Neutrophil (primary cell): ENCODE data around the gene KCNH5.
"Not testable (repeated sequence)": the region's sequence is repeated elsewhere in the genome, so short reads cannot be mapped to it uniquely, and the experiment has no call there.

Experiments
- H3K27ac ChIP-seq: fragments of 200-600 bp; sonication (generic); 2 replicates; pipeline ENCODE4 v1.5.1; 2016; ENCODE audit warnings: mild to moderate bottlenecking, moderate library complexity
- H3K27me3 ChIP-seq: fragments of 200-600 bp; sonication (generic); 2 replicates; pipeline ENCODE4 v1.6.0; 2016; ENCODE audit warnings: mild to moderate bottlenecking
- H3K36me3 ChIP-seq: fragments of 200-600 bp; sonication (generic); 2 replicates; pipeline ENCODE4 v1.5.1; 2017
- H3K4me1 ChIP-seq, 2 experiments: fragments of 200-600 bp in 1 of 2; sonication (generic) in 1 of 2; 1 replicate in 1 of 2; 2 replicates in 1 of 2; pipeline versions ENCODE4 v1.5.1 to v1.6.1; 2013 to 2016; ENCODE audit warnings: low read depth in 1 of 2, low read length in 1 of 2, mild to moderate bottlenecking in 1 of 2, moderate library complexity in 1 of 2; ENCODE audit not compliant: control insufficient read depth in 1 of 2, insufficient read depth in 1 of 2
- H3K4me3 ChIP-seq, 2 experiments: fragments of 200-600 bp in 1 of 2; sonication (generic) in 1 of 2; 1 replicate in 1 of 2; 2 replicates in 1 of 2; pipeline ENCODE4 v1.5.1; 2013 to 2016; ENCODE audit warnings: low read depth in 1 of 2, low read length in 1 of 2, mild to moderate bottlenecking in 1 of 2, moderate library complexity in 1 of 2
- H3K9me3 ChIP-seq: fragments of 200-600 bp; sonication (generic); 2 replicates; pipeline ENCODE4 v1.5.1; 2016
- TF ChIP-seq, protein P1 (sequence below): fragments of 200-600 bp; sonication (generic); IDR thresholded peaks from 2 replicates; pipeline ENCODE4 v1.5.1; 2016; ENCODE audit warnings: antibody characterized with exemption

The KCNH5 gene

DNA sequence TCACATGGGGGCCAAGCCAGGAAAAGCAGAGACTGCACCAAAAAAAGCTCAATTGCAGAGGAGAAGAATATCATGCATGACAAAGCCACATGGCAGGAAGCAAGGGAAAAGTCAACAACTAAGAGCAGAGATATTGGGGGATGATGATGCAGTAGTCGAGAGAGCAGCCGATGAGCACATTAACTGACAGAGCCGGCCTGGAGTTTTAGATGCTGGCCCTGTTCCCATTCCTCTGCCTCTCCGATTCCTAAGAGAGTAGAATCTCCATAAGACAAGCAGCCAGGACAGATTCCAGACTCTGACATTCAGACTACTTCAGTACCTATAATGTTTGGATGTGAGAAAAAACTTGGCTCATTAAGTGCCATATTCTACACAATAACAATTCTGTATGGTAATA, 155.9 kb downstream of the KCNH5 start:
- no peaks in the 10 kb centered on the region for H3K9me3 ChIP-seq
- H3K27me3 ChIP-seq, result no peaks in the 10 kb centered on the region
- H3K27ac ChIP-seq, result no peak overlapping the region
- no peak overlapping the region for H3K4me3 ChIP-seq
- TF ChIP-seq, protein P1, sequence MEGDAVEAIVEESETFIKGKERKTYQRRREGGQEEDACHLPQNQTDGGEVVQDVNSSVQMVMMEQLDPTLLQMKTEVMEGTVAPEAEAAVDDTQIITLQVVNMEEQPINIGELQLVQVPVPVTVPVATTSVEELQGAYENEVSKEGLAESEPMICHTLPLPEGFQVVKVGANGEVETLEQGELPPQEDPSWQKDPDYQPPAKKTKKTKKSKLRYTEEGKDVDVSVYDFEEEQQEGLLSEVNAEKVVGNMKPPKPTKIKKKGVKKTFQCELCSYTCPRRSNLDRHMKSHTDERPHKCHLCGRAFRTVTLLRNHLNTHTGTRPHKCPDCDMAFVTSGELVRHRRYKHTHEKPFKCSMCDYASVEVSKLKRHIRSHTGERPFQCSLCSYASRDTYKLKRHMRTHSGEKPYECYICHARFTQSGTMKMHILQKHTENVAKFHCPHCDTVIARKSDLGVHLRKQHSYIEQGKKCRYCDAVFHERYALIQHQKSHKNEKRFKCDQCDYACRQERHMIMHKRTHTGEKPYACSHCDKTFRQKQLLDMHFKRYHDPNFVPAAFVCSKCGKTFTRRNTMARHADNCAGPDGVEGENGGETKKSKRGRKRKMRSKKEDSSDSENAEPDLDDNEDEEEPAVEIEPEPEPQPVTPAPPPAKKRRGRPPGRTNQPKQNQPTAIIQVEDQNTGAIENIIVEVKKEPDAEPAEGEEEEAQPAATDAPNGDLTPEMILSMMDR, result no peak
- H3K4me1 ChIP-seq, result no peaks in the 10 kb centered on the region
- H3K36me3 ChIP-seq, result no peaks in the 10 kb centered on the region

GRCh38 chr14:62886461-62886860, 158.8 kb downstream of the KCNH5 start:
- Histone ChIP-seq H3K36me3 (no peaks in the 10 kb centered on the region), H3K4me1 (no peaks in the 10 kb centered on the region), H3K4me3 (no peak overlapping the region), H3K27ac (no peak overlapping the region), H3K9me3 (no peaks in the 10 kb centered on the region), H3K27me3 (no peaks in the 10 kb centered on the region)
- TF ChIP-seq, protein P1, result no peak

- Histone ChIP-seq H3K27ac (no peak overlapping the region), H3K9me3 (no peaks in the 10 kb centered on the region), H3K4me1 (no peaks in the 10 kb centered on the region), H3K27me3 (no peaks in the 10 kb centered on the region), H3K36me3 (no peaks in the 10 kb centered on the region), H3K4me3 (no peak overlapping the region)
- TF ChIP-seq, protein P1, result no peak
Observed at GRCh38 chr14:62885451-62885850, 159.8 kb downstream of the KCNH5 start.

DNA sequence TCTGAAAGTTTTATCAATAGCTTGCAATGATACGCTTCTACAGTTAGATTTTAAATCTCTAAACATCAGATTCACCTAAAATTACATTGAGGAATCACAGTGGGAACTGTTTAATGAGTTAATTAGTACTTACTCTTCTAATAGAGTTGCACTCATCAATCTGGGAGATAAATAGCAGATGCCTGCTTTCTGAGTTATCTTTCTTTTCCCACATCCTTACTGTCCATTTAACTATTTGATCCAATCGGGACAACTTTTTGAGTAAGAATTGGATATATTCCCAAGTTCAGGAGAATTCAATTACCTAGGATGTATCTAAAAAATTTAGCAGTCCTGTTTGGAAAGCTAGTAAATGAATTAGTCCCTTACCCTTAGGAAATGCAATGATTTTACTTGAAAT, 162.3 kb downstream of the KCNH5 start:
- Histone ChIP-seq H3K4me1 (no peaks in the 10 kb centered on the region), H3K9me3 (no peaks in the 10 kb centered on the region), H3K4me3 (no peak overlapping the region), H3K27me3 (no peaks in the 10 kb centered on the region), H3K36me3 (no peaks in the 10 kb centered on the region), H3K27ac (no peak overlapping the region)
- TF ChIP-seq, protein P1, result no peak

- Histone ChIP-seq H3K4me1 (no peaks in the 10 kb centered on the region), H3K4me3 (no peak overlapping the region), H3K36me3 (no peaks in the 10 kb centered on the region), H3K9me3 (no peaks in the 10 kb centered on the region), H3K27me3 (no peaks in the 10 kb centered on the region), H3K27ac (no peak overlapping the region)
- TF ChIP-seq, protein P1, result no peak
Observed at GRCh38 chr14:62866376-62866775, 178.9 kb downstream of the KCNH5 start.

GRCh38 chr14:62864588-62864987, 180.7 kb downstream of the KCNH5 start:
- Histone ChIP-seq H3K27me3 (no peaks in the 10 kb centered on the region), H3K4me1 (no peaks in the 10 kb centered on the region), H3K4me3 (no peak overlapping the region), H3K9me3 (no peaks in the 10 kb centered on the region), H3K36me3 (no peaks in the 10 kb centered on the region), H3K27ac (no peak overlapping the region)
- TF ChIP-seq, protein P1, result no peak

GRCh38 chr14:62858011-62858410, 187.2 kb downstream of the KCNH5 start:
- not testable (repeated sequence) for H3K4me1 ChIP-seq, H3K36me3 ChIP-seq, H3K27me3 ChIP-seq, H3K27ac ChIP-seq, H3K9me3 ChIP-seq, H3K4me3 ChIP-seq
